Measurements from ENCODE around the gene VARS2. TPM values are rescaled to one million over a fixed set of nuclear protein-coding genes. Genes with fewer than 3 reads are reported as not detected.

VARS2 gene
- polyA plus RNA-seq, 1 of the 3 experiments (the other 2 are of a cell fraction), result 31.2 TPM

- H3K4me3 ChIP-seq (ENCODE audit: low read depth in 2 of 2, low read length in 1 of 2), result peak within 1 kb of the TSS; percentile 87 to 98
- H3K36me3 ChIP-seq (replicated peaks in 1 of 2; ENCODE audit: control insufficient read depth in 1 of 2, insufficient read depth in 2 of 2, low read length in 1 of 2), result peaks cover 22 to 29% of the 10 kb centered on the region in 2 experiments
- H3K9me2 ChIP-seq, result no peaks in the 10 kb centered on the region
- ChIA-PET POLR2A (interaction anchor here (0.6 to 1.4 kb wide), 4 partner anchors 12 to 141 kb away, joined by 3 to 4 read pairs (median 4); partner anchors contain the start of gene DDR1), CTCF (interaction anchor here (0.6 to 2.4 kb wide), 5 partner anchors 14 to 235 kb away, joined by 3 to 8 read pairs (median 3); partner anchors contain the start of gene DHX16)
- H3K4me1 ChIP-seq (ENCODE audit: control insufficient read depth in 1 of 2, insufficient read depth in 2 of 2, low read depth in 1 of 2, low read length in 1 of 2), result peaks cover 6 to 8% of the 10 kb centered on the region in 2 experiments; a peak in 3 of 4 replicates
- H3K27me3 ChIP-seq (ENCODE audit: insufficient read depth), result no peaks in the 10 kb centered on the region
- peaks cover 14% of the 10 kb centered on the region for H3F3A ChIP-seq (replicated peaks; ENCODE audit: insufficient read depth)
- H3K9me3 ChIP-seq, result no peaks in the 10 kb centered on the region
- no peaks in the 10 kb centered on the region for H4K20me1 ChIP-seq (ENCODE audit: insufficient read depth)
- H2AFZ ChIP-seq (ENCODE audit: low read depth), result peak within 1 kb of the TSS; percentile 92
- H3K9ac ChIP-seq, result peak within 1 kb of the TSS; percentile 95
- peak within 1 kb of the TSS; percentile 91 for H3K4me2 ChIP-seq
- WGBS (ENCODE audit: low lambda C conversion rate), result 1% methylated on average over 36 of the region's 49 CpGs
- no peak; the same call in none of the 2 replicates for TF ChIP-seq PBX3 (IDR thresholded peaks at IDR 0.05)
- peak; percentile 85 for TF ChIP-seq MAX (IDR thresholded peaks at IDR 0.05; ENCODE audit: low read depth)
- peak; percentile 89; the same call in 1 of the 2 replicates for TF ChIP-seq SIN3A (IDR thresholded peaks at IDR 0.05; ENCODE audit: borderline replicate concordance, low read depth, low read length)
- no peak for TF ChIP-seq IRF3 (IDR thresholded peaks at IDR 0.05; ENCODE audit: low read depth, low read length)
- no peak for TF ChIP-seq FOXM1 (IDR thresholded peaks at IDR 0.05; ENCODE audit: low read depth)
- peak; percentile 83 for TF ChIP-seq CHD2 (IDR thresholded peaks at IDR 0.05; ENCODE audit: low read length, partially characterized antibody)
- peak; percentile 63 for TF ChIP-seq ELF1 (IDR thresholded peaks at IDR 0.05)
- TF ChIP-seq RCOR1 (IDR thresholded peaks at IDR 0.05; ENCODE audit: low read length), result peak; percentile 73
- TF ChIP-seq YY1 (IDR thresholded peaks at IDR 0.05; ENCODE audit: low read depth), result peak; percentile 66; the same call in 1 of the 2 replicates
- no peak for TF ChIP-seq RXRA (IDR thresholded peaks at IDR 0.05; ENCODE audit: borderline replicate concordance, low read depth)
- peak; percentile 77 for TF ChIP-seq GABPA (IDR thresholded peaks at IDR 0.05; ENCODE audit: low read depth)
- TF ChIP-seq REST (IDR thresholded peaks at IDR 0.05; ENCODE audit: low read depth, low read length), result 0 out of 2 replicates have a peak, but pooled peaks have one; percentile 51
- TF ChIP-seq NFIC (IDR thresholded peaks at IDR 0.05; ENCODE audit: borderline replicate concordance), result peak; percentile 22; the same call in 1 of the 2 replicates
- TF ChIP-seq MXI1 (IDR thresholded peaks at IDR 0.05; ENCODE audit: low read depth, low read length), result peak; percentile 91
- 0 out of 2 replicates have a peak, but pooled peaks have one; percentile 31 for TF ChIP-seq POLR2AphosphoS5 (IDR thresholded peaks at IDR 0.05; ENCODE audit: low read depth, low read length)
- TF ChIP-seq EP300 (IDR thresholded peaks at IDR 0.05; ENCODE audit: borderline replicate concordance in 1 of 2, low read depth in 1 of 2, low read length in 1 of 2), result peak in 1 of 2 experiments; percentile 20; a peak in 1 of 4 replicates
- DNase-seq, result peak; percentile 91
- peaks cover 17% of the 10 kb centered on the region for H3K79me2 ChIP-seq (ENCODE audit: insufficient read depth)
- H3K27ac ChIP-seq (ENCODE audit: low read depth in 2 of 2, low read length in 1 of 2), result peak within 1 kb of the TSS; percentile 37 to 60; a peak in 2 of 4 replicates
Measured at GRCh38 chr6:30907758-30908591, 6.1 kb upstream of the VARS2 start, which contains the start of gene GTF2H4. GTF2H4 (plus strand) TSS chr6:30908207.
